ENCODE data around the gene CERK. TPM values are rescaled to one million over a fixed set of nuclear protein-coding genes. Genes with fewer than 3 reads are reported as not detected.

The CERK gene
- total and polyA plus RNA-seq, 9 of the 15 experiments (the other 6 are each of a cell fraction or from before 2014, with no cell fraction given), result 1.1 to 14.9 (median 8.7) TPM

GRCh38 chr22:46741974-46742519 is 4.0 kb upstream of the CERK start:
- no peak overlapping the region for H3K4me3 ChIP-seq
- ChIA-PET POLR2A (interaction anchor here (0.9 to 3.9 kb wide), 3 partner anchors 9 to 20 kb away, joined by 3 to 21 read pairs (median 3); partner anchors contain the start of gene TBC1D22A), CTCF (ENCODE audit: low intra/inter-chr PET ratio) (no interaction called here)
- intact Hi-C loops (cut with micrococcal nuclease), result no loop called here
- no peak overlapping the region for H3K9ac ChIP-seq (ENCODE audit: insufficient read depth in 1 of 2, low read depth in 2 of 2, low read length in 2 of 2)
- 39% methylated on average over 4 of the region's 6 CpGs for WGBS (ENCODE audit: insufficient coverage, low coverage, missing lambda C conversion rate)
- no peaks in the 10 kb centered on the region for H3K9me3 ChIP-seq (replicated peaks; ENCODE audit: control insufficient read depth, insufficient read depth, low read depth, low read length)
- TF ChIP-seq ZNF717 (CRISPR knock-in tag; IDR thresholded peaks at IDR 0.05) (no peak), RFX7 (CRISPR knock-in tag; IDR thresholded peaks at IDR 0.05) (no peak), ZFPM2 (CRISPR knock-in tag; IDR thresholded peaks at IDR 0.05) (no peak), ZNF175 (CRISPR knock-in tag; IDR thresholded peaks at IDR 0.05; ENCODE audit: low read depth) (no peak), NR4A1 (CRISPR knock-in tag; IDR thresholded peaks at IDR 0.05) (no peak), NR4A1 (tag; IDR thresholded peaks at IDR 0.05) (no peak), RBM15 (IDR thresholded peaks at IDR 0.05; ENCODE audit: insufficient read depth, low read length) (no peak), TCF7 (IDR thresholded peaks at IDR 0.05; ENCODE audit: borderline replicate concordance) (no peak), KHSRP (IDR thresholded peaks at IDR 0.05) (no peak), OTX1 (CRISPR knock-in tag; IDR thresholded peaks at IDR 0.05) (no peak)
- TF ChIP-seq, protein P1, sequence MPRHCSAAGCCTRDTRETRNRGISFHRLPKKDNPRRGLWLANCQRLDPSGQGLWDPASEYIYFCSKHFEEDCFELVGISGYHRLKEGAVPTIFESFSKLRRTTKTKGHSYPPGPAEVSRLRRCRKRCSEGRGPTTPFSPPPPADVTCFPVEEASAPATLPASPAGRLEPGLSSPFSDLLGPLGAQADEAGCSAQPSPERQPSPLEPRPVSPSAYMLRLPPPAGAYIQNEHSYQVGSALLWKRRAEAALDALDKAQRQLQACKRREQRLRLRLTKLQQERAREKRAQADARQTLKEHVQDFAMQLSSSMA (CRISPR knock-in tag; IDR thresholded peaks at IDR 0.05), result no peak
- TF ChIP-seq, protein P2, sequence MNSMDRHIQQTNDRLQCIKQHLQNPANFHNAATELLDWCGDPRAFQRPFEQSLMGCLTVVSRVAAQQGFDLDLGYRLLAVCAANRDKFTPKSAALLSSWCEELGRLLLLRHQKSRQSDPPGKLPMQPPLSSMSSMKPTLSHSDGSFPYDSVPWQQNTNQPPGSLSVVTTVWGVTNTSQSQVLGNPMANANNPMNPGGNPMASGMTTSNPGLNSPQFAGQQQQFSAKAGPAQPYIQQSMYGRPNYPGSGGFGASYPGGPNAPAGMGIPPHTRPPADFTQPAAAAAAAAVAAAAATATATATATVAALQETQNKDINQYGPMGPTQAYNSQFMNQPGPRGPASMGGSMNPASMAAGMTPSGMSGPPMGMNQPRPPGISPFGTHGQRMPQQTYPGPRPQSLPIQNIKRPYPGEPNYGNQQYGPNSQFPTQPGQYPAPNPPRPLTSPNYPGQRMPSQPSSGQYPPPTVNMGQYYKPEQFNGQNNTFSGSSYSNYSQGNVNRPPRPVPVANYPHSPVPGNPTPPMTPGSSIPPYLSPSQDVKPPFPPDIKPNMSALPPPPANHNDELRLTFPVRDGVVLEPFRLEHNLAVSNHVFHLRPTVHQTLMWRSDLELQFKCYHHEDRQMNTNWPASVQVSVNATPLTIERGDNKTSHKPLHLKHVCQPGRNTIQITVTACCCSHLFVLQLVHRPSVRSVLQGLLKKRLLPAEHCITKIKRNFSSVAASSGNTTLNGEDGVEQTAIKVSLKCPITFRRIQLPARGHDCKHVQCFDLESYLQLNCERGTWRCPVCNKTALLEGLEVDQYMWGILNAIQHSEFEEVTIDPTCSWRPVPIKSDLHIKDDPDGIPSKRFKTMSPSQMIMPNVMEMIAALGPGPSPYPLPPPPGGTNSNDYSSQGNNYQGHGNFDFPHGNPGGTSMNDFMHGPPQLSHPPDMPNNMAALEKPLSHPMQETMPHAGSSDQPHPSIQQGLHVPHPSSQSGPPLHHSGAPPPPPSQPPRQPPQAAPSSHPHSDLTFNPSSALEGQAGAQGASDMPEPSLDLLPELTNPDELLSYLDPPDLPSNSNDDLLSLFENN (IDR thresholded peaks at IDR 0.05; ENCODE audit: low read depth in 2 of 2, low read length in 2 of 2), result no peak
- in situ Hi-C loops (cut with MboI), result no loop called here
- no peaks in the 10 kb centered on the region for H3K36me3 ChIP-seq (ENCODE audit: control insufficient read depth, insufficient read depth, low read length)
- no peaks in the 10 kb centered on the region for H3K9me1 ChIP-seq (ENCODE audit: control insufficient read depth, insufficient read depth, low read length)
- H4K20me1 ChIP-seq (replicated peaks; ENCODE audit: control insufficient read depth, insufficient read depth, low read length), result no peaks in the 10 kb centered on the region
- no peak overlapping the region for H3K4me2 ChIP-seq (ENCODE audit: insufficient read depth, low read length)
- FAIRE-seq (no peak), ATAC-seq (no peak), DNase-seq (ENCODE audit: extremely low read depth in 1 of 4, low spot score in 3 of 4) (no peak)
- H3K79me2 ChIP-seq (ENCODE audit: control insufficient read depth, insufficient read depth, low read length), result peaks cover 5% of the 10 kb centered on the region
- H3K27me3 ChIP-seq (ENCODE audit: control insufficient read depth in 2 of 2, insufficient read depth in 2 of 2, low read length in 2 of 2), result no peaks in the 10 kb centered on the region; a peak in 1 of 5 replicates
- BruUV-seq (replicated peaks), result no TSS peak
- H2AFZ ChIP-seq (ENCODE audit: low read depth, low read length), result no peak overlapping the region
- peaks cover 5 to 26% of the 10 kb centered on the region in 2 experiments; a peak in 3 of 5 replicates for H3K4me1 ChIP-seq (replicated peaks in 1 of 2; ENCODE audit: control insufficient read depth in 2 of 2, insufficient read depth in 2 of 2, low read length in 2 of 2)
- H3K27ac ChIP-seq (ENCODE audit: extremely low read depth, low read depth, low read length), result no peak overlapping the region
